ENCODE measurements around the gene OIP5.
"Not testable (repeated sequence)": the region's sequence is repeated elsewhere in the genome, so short reads cannot be mapped to it uniquely, and the experiment has no call there.

The OIP5 gene

GRCh38 chr15:41332194-41333025 is at the start of gene OIP5, which contains the start of gene NUSAP1:
OIP5 (minus strand) TSS chr15:41332591; CDS start chr15:41332561, 30 bp downstream.
NUSAP1 (plus strand) TSS chr15:41332881; CDS start chr15:41332958, 77 bp downstream.
- DNase-seq (ENCODE audit: low spot score) = peak; percentile 98

GRCh38 chr15:41377978-41378377 is 45.6 kb upstream of the OIP5 start:
- no peak for DNase-seq (ENCODE audit: low spot score)

DNA sequence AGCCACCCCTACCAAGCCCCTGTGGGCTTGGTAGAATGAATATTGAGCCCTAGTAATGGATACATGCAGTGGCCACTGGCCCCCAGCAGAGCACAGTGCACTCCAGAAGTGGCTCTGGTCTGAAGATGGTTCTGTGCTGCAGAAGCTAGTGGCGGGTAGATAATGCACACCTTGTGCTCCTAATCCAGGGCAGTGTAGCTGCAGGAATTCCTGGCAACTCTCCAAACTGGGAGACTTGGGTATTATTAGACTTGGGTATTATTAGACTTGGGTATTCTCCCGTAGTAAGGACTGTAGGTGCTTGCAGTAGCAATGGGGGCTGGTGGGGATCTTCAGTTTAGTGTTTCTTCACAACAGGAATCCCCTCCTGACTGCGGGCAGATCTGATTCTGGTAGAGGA is 35.0 kb upstream of the OIP5 start:
- DNase-seq (ENCODE audit: low spot score) = no peak

DNA sequence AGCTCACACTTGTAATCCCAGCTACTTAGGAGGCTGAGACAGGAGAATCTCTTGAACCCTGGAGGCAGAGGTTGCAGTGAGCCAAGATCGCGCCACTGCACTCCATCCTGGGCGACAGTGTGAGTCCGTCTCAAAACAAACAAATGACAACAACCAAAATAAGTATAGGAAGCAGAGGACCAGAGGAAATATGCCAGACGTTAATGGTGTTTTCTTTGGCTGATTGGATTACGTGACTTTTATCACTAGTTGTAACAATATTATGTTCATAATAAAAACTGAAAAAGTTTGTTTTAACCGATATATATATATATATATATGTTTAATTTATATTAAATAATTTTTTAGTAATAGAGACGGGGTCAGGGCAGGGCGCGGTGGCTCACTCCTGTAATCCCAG is 22.0 kb upstream of the OIP5 start:
- DNase-seq (ENCODE audit: low spot score) = no peak

DNA sequence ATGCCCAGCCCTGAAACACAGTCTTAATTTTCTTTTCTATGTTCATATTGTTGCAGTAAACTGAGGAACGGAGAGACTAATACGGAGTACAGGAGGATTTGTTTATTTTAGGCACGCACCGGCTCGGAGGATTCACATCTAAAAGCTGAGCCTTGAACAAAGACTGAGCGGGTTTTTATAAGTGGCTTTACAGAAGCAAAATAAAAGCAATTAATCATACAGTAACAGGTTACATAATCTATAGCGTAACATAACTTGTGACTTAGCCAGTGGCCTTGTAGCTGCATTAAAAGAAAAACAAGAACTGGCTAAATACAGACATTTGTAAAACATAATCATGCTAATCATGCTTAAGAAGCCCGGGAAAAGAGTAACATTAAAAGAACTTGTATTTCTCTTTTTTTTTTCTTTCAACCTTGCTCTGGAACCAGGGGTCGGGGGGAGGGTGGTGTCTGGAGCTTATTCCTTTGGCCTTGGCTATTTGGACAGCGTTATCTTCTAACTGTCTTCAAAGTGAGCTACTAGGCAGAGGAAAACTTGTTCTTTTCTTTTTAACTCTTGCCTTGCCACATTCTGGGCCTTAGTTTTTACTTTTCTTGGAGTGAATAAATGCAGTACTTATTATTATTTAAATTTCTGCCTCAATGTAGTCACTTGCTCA is 17.8 kb upstream of the OIP5 start:
- DNase-seq (ENCODE audit: low spot score) = no peak

- DNase-seq (ENCODE audit: low spot score) = no peak
Measured at GRCh38 chr15:41347236-41347635, 14.8 kb upstream of the OIP5 start.

GRCh38 chr15:41341519-41341918 is 9.1 kb upstream of the OIP5 start:
- DNase-seq (ENCODE audit: low spot score) = no peak

- no peak for DNase-seq (ENCODE audit: low spot score)
Measured at GRCh38 chr15:41340189-41340695, 7.9 kb upstream of the OIP5 start.

- DNase-seq (ENCODE audit: low spot score) = no peak
Measured at GRCh38 chr15:41337631-41338522, 5.5 kb upstream of the OIP5 start.

GRCh38 chr15:41337047-41337446 is 4.7 kb upstream of the OIP5 start:
- DNase-seq (ENCODE audit: low spot score) = no peak

GRCh38 chr15:41336549-41336948 is 4.2 kb upstream of the OIP5 start:
- DNase-seq (ENCODE audit: low spot score) = no peak

DNA sequence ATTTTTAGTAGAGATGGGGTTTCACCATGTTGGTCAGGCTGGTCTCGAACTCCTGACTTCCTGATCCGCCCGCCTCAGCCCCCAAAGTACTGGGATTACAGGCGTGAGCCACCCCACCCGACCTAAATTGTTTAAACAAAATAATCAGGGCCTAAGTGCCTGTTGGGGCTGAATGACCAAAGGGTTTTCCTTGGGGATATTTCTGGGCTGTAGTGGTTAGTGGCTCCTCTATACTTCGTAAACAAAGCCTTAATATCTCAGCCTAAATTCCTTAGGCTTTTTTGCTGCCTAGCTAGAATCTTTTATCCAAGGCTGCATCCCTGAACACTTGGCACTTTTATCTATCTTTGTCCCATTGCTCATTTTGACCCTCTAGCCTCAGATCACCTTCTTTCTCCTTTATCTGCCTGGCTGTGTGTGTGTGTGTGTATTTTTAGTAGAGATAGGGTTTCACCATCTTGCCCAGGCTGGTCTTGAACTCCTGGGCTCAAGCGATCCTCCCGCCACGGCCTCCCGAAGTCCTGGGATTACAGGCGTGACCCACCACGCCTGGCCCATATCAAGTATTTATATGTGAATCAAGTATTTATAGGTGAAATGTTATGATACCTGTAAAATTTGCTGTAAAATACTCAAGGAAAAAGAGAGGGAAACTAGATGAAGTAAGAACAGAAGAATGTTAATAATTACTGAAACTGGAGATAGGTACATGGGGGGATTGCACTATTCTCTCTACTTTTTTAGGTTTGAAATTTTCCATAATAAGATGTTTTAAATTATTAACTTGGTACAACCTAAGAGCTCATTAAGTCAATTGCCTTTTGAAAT is 2.1 kb upstream of the OIP5 start:
- no peak for DNase-seq (ENCODE audit: low spot score)

DNA sequence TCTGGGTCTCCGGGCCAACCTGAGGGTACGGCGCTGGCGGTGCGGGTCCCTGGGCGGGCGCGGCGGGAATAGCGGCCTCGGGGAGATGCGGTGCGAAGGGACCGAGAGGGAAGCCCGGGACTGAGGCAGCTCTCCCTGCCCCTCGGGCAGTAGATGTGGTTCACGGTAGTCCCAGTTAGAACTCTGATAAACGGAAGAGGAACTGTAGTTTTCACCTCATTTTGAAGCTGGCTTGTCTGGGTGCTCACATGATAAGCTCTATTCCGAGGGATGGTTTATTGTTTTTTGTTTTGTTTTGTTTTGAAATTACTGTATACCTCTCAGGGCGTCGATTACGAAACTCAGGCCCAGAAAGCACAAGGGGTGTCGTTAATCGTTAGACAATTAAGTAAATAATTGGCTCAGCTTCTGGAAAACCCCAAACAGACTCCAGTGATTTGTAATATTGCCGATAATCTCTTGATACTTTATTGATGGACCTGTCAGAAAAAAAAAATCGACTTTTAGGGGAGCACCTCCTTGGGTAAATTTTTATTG is 703 bp upstream of the OIP5 start:
- DNase-seq (ENCODE audit: low spot score) = no peak

GRCh38 chr15:41331833-41332193 is 578 bp downstream of the OIP5 start:
- DNase-seq (ENCODE audit: low spot score) = no peak

GRCh38 chr15:41331281-41331680 is 1.1 kb downstream of the OIP5 start:
- no peak for DNase-seq (ENCODE audit: low spot score)

- DNase-seq (ENCODE audit: low spot score) = no peak
Measured at GRCh38 chr15:41323611-41324010, 8.8 kb downstream of the OIP5 start.

- DNase-seq (ENCODE audit: low spot score) = not testable (repeated sequence)
Measured at GRCh38 chr15:41320805-41321330, 11.5 kb downstream of the OIP5 start.

DNA sequence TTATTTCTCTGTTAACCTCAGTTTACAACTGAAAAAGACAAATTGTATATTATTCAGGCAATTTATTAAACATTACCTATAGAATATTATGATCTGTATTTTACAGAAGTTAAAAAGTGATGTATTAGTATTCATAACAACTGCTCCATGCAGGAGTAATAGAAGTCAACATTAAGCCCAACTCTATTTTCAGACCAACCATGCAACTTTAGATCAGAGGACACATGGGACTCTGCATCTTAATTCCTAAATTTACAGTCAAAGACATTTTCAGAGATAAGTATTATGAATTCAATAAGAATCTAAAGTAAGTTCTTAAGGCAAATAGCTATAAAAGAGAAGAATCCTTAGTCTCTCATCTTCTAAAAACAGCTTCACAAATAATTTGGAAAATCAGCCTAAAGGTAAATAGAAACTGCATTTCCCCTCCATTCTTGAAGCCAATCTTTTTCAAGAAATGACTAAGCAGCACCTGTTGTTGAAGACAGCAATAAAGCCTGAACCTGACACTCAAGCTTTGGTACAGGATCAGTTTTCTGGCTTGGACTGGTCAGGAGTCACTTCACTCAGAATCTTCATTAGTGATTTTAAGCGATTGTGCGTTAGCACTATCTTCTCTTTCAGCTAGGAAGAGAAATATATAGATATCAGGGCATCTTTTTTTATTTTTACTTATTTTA is 23.0 kb downstream of the OIP5 start:
- DNase-seq (ENCODE audit: low spot score) = no peak

DNA sequence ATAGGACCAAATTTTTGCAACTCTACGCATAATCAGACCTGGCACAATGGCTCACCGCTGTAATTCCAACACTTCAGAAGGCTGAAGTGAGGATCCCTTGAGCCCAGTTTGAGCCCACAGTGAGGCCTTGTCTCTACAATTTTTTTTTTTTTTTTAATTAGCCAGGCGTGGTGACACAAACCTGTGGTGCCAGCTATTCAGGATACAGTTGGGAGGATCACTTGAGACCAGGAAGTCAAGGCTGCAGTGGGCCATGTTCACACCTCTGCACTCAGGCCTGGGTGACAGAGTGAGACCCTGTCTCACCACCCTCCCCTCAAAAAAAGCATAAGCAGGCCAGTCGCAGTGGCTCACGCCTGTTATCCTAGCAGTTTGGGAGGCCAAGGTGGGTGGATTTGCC is 24.7 kb downstream of the OIP5 start:
- DNase-seq (ENCODE audit: low spot score) = no peak

GRCh38 chr15:41304149-41304770 is 28.1 kb downstream of the OIP5 start:
- DNase-seq (ENCODE audit: low spot score) = no peak
